Measurements from ENCODE around the gene KLHL18.

- TF ChIP-seq CTCF (IDR thresholded peaks at IDR 0.05; ENCODE audit: low read depth, low read length, missing input control) (no peak), YY1 (IDR thresholded peaks at IDR 0.05) (no peak), ATF3 (IDR thresholded peaks at IDR 0.05) (no peak), TAF1 (conservative IDR thresholded peaks at IDR 0.05) (no peak), EGR1 (IDR thresholded peaks at IDR 0.05; ENCODE audit: low read depth in 2 of 2) (no peak), RAD21 (IDR thresholded peaks at IDR 0.05) (no peak), JUND (IDR thresholded peaks at IDR 0.05) (no peak), RXRA (IDR thresholded peaks at IDR 0.05) (no peak), FOXA1 (IDR thresholded peaks at IDR 0.05) (no peak), GABPA (IDR thresholded peaks at IDR 0.05 in 1 of 2, conservative IDR thresholded peaks at IDR 0.05 in 1 of 2) (no peak), SP1 (IDR thresholded peaks at IDR 0.05) (no peak), HNF4A (conservative IDR thresholded peaks at IDR 0.05) (no peak)
- TF ChIP-seq, protein P1, sequence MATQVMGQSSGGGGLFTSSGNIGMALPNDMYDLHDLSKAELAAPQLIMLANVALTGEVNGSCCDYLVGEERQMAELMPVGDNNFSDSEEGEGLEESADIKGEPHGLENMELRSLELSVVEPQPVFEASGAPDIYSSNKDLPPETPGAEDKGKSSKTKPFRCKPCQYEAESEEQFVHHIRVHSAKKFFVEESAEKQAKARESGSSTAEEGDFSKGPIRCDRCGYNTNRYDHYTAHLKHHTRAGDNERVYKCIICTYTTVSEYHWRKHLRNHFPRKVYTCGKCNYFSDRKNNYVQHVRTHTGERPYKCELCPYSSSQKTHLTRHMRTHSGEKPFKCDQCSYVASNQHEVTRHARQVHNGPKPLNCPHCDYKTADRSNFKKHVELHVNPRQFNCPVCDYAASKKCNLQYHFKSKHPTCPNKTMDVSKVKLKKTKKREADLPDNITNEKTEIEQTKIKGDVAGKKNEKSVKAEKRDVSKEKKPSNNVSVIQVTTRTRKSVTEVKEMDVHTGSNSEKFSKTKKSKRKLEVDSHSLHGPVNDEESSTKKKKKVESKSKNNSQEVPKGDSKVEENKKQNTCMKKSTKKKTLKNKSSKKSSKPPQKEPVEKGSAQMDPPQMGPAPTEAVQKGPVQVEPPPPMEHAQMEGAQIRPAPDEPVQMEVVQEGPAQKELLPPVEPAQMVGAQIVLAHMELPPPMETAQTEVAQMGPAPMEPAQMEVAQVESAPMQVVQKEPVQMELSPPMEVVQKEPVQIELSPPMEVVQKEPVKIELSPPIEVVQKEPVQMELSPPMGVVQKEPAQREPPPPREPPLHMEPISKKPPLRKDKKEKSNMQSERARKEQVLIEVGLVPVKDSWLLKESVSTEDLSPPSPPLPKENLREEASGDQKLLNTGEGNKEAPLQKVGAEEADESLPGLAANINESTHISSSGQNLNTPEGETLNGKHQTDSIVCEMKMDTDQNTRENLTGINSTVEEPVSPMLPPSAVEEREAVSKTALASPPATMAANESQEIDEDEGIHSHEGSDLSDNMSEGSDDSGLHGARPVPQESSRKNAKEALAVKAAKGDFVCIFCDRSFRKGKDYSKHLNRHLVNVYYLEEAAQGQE (IDR thresholded peaks at IDR 0.05): no peak
Measured at GRCh38 chr3:47340866-47341265, 58.1 kb downstream of the KLHL18 start.

Measured in liver (tissue), 3 donors.